Measurements from ENCODE around the gene AP1B1.

DNA sequence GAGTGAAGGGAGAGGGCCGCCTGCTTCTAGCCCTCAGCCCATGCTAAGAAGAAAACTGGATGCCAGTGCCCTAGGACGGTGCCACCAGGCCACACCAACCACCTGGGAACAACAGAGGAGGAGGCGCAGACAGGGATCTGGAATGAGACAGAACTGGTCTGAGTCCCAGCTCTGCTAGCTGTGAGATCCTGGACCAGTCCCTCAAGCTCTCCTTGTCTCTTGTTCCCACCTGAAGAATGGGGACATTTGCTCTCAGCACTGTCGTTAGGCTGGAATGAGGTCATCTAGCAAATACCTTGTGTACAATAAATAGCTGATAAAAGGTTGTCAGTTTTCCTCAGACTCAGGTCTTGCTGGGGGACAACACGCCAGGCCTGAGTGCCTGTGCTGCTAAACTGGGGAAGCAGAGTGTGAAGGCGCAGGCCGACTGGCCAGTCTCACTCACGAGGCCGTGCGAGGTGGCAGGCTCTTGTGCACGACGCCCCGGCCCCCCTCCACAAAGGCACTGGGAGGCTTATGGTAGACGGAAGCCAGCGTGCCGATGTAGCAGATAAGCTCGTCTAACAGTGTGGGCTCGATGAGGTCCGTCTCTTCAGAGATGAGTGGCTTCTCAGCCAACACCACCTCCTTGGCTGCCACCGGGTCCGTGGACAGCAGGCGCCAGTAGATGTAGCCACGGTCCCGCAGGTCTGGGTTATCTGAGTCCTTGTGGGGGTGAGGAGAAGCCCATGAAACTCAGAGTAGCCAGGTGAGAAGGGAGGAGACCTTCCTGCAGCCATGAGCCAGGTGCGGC, 47.1 kb downstream of the AP1B1 start:
- TF ChIP-seq POLR2AphosphoS5 (IDR thresholded peaks at IDR 0.05): no peak
- TF ChIP-seq, protein P1, sequence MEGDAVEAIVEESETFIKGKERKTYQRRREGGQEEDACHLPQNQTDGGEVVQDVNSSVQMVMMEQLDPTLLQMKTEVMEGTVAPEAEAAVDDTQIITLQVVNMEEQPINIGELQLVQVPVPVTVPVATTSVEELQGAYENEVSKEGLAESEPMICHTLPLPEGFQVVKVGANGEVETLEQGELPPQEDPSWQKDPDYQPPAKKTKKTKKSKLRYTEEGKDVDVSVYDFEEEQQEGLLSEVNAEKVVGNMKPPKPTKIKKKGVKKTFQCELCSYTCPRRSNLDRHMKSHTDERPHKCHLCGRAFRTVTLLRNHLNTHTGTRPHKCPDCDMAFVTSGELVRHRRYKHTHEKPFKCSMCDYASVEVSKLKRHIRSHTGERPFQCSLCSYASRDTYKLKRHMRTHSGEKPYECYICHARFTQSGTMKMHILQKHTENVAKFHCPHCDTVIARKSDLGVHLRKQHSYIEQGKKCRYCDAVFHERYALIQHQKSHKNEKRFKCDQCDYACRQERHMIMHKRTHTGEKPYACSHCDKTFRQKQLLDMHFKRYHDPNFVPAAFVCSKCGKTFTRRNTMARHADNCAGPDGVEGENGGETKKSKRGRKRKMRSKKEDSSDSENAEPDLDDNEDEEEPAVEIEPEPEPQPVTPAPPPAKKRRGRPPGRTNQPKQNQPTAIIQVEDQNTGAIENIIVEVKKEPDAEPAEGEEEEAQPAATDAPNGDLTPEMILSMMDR (IDR thresholded peaks at IDR 0.05; ENCODE audit: poor library complexity, severe bottlenecking): no peak
- TF ChIP-seq, protein P2, sequence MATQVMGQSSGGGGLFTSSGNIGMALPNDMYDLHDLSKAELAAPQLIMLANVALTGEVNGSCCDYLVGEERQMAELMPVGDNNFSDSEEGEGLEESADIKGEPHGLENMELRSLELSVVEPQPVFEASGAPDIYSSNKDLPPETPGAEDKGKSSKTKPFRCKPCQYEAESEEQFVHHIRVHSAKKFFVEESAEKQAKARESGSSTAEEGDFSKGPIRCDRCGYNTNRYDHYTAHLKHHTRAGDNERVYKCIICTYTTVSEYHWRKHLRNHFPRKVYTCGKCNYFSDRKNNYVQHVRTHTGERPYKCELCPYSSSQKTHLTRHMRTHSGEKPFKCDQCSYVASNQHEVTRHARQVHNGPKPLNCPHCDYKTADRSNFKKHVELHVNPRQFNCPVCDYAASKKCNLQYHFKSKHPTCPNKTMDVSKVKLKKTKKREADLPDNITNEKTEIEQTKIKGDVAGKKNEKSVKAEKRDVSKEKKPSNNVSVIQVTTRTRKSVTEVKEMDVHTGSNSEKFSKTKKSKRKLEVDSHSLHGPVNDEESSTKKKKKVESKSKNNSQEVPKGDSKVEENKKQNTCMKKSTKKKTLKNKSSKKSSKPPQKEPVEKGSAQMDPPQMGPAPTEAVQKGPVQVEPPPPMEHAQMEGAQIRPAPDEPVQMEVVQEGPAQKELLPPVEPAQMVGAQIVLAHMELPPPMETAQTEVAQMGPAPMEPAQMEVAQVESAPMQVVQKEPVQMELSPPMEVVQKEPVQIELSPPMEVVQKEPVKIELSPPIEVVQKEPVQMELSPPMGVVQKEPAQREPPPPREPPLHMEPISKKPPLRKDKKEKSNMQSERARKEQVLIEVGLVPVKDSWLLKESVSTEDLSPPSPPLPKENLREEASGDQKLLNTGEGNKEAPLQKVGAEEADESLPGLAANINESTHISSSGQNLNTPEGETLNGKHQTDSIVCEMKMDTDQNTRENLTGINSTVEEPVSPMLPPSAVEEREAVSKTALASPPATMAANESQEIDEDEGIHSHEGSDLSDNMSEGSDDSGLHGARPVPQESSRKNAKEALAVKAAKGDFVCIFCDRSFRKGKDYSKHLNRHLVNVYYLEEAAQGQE (IDR thresholded peaks at IDR 0.05; ENCODE audit: borderline replicate concordance): no peak
- TF ChIP-seq MXI1 (conservative IDR thresholded peaks at IDR 0.05; ENCODE audit: poor library complexity, severe bottlenecking): no peak
- no peak for TF ChIP-seq EZH2 (IDR thresholded peaks at IDR 0.05; ENCODE audit: borderline replicate concordance, insufficient read depth, low read length, poor library complexity, severe bottlenecking)
- no peak for TF ChIP-seq RAD21 (conservative IDR thresholded peaks at IDR 0.05)
- TF ChIP-seq TAF1 (IDR thresholded peaks at IDR 0.05; ENCODE audit: low read depth): no peak
- no peak for TF ChIP-seq EP300 (conservative IDR thresholded peaks at IDR 0.05; ENCODE audit: poor library complexity, severe bottlenecking)
- TF ChIP-seq SMC3 (conservative IDR thresholded peaks at IDR 0.05; ENCODE audit: poor library complexity): no peak
